COR-L47 (cell line): Measurements from ENCODE around the gene ACOXL.
"Not testable (repeated sequence)": the region's sequence is repeated elsewhere in the genome, so short reads cannot be mapped to it uniquely, and the experiment has no call there.

Experiments
- DNase-seq: peaks from one replicate; lab custom pipeline; 2025; lab: John Stamatoyannopoulos, UW

Gene ACOXL

GRCh38 chr2:110829413-110830146 lies 97.2 kb downstream of the ACOXL start:
- DNase-seq = no peak

GRCh38 chr2:110832740-110833139 lies 100.4 kb downstream of the ACOXL start:
- DNase-seq = no peak

- no peak for DNase-seq
These were observed 101.9 kb downstream of the ACOXL start for GRCh38 chr2:110834134-110834827.

GRCh38 chr2:110836671-110837070 lies 104.3 kb downstream of the ACOXL start:
- DNase-seq = no peak

- no peak for DNase-seq
These were observed 105.4 kb downstream of the ACOXL start for GRCh38 chr2:110837446-110838409.

- no peak for DNase-seq
These were observed 106.4 kb downstream of the ACOXL start for GRCh38 chr2:110838657-110839384.

- no peak for DNase-seq
These were observed 108.1 kb downstream of the ACOXL start for GRCh38 chr2:110840508-110840907.

- DNase-seq = no peak
These were observed 109.7 kb downstream of the ACOXL start for GRCh38 chr2:110842048-110842447.

GRCh38 chr2:110843496-110843895 lies 111.1 kb downstream of the ACOXL start:
- no peak for DNase-seq

GRCh38 chr2:110843959-110844510 lies 111.7 kb downstream of the ACOXL start:
- DNase-seq = no peak

- no peak for DNase-seq
These were observed 115.3 kb downstream of the ACOXL start for GRCh38 chr2:110847651-110848050.

GRCh38 chr2:110848071-110848470 lies 115.7 kb downstream of the ACOXL start:
- DNase-seq = no peak

- DNase-seq = no peak
These were observed 116.2 kb downstream of the ACOXL start for GRCh38 chr2:110848519-110849030.

GRCh38 chr2:110851531-110851930 lies 119.2 kb downstream of the ACOXL start:
- no peak for DNase-seq

- no peak for DNase-seq
These were observed 119.7 kb downstream of the ACOXL start for GRCh38 chr2:110852051-110852450.

- no peak for DNase-seq
These were observed 120.3 kb downstream of the ACOXL start for GRCh38 chr2:110852541-110853263.

- DNase-seq = no peak
These were observed 121.1 kb downstream of the ACOXL start for GRCh38 chr2:110853516-110853915.

- no peak for DNase-seq
These were observed 121.6 kb downstream of the ACOXL start for GRCh38 chr2:110853948-110854347.

GRCh38 chr2:110854355-110855081 lies 122.1 kb downstream of the ACOXL start:
- DNase-seq = no peak

GRCh38 chr2:110855841-110856240 lies 123.5 kb downstream of the ACOXL start:
- not testable (repeated sequence) for DNase-seq
